Measurements from ENCODE around the gene LIX1L. TPM values are rescaled to one million over a fixed set of nuclear protein-coding genes. Genes with fewer than 3 reads are reported as not detected.

Gene LIX1L
- polyA plus RNA-seq, 3 donors from 2014 or later, result 17.9 to 28.0 (median 20.7) TPM

GRCh38 chr1:145886390-145886789 is 71.4 kb downstream of the LIX1L start:
- no peak overlapping the region for H3K27ac Mint-ChIP-seq
- DNase-seq, result no peak
- peaks cover 0 to 13% (median 12%) of the 10 kb centered on the region in 3 donors for H3K27me3 Mint-ChIP-seq (ENCODE audit: low read depth in 3 of 3)

GRCh38 chr1:145885738-145886287 is 72.0 kb downstream of the LIX1L start, which contains the start of gene ANKRD35:
ANKRD35 (minus strand) TSS chr1:145885866; CDS start chr1:145885758, 108 bp downstream.
- no peaks in the 10 kb centered on the region for H3K36me3 Mint-ChIP-seq
- peaks cover 14 to 23% of the 10 kb centered on the region in 2 donors for H3K4me1 Mint-ChIP-seq
- peak; percentile 81 to 87 (median 85) for DNase-seq
- peaks cover 0 to 13% (median 12%) of the 10 kb centered on the region in 3 donors for H3K27me3 Mint-ChIP-seq (ENCODE audit: low read depth in 3 of 3)
- peak within 1 kb of the TSS; percentile 81 to 88 (median 83) for H3K4me3 Mint-ChIP-seq
- H3K27ac Mint-ChIP-seq, result peak within 1 kb of the TSS in 2 of 6 donors; percentile 50 to 70
- H3K9me3 Mint-ChIP-seq, result no peaks in the 10 kb centered on the region

More at GRCh38 chr1:145886390-145886789, 71.4 kb downstream of the LIX1L start:
- Mint-ChIP-seq H3K4me3 (peak overlapping the region; percentile 81 to 88 (median 83)), H3K4me1 (peaks cover 14 to 23% of the 10 kb centered on the region in 2 donors), H3K9me3 (no peaks in the 10 kb centered on the region), H3K36me3 (no peaks in the 10 kb centered on the region)

DNA sequence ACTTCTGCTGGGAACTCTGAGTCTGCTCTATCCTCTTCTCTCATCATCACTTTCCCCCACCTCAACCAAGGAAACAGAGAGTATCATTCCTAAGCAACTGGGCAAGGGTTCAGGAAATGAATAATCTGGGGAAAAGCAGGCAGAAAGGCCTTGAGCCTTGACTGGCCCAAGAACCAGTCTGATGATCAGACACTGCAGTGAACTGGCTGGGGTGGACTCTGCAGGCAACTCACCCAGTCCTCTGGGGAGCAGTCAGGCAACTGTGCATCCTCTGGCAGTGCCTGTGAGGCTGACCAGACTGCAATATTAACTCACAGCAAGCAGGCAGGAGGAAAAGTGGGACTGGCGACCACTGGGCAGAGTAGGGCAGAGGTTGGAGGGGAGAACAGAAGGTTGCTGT is 73.1 kb downstream of the LIX1L start:
- H3K4me3 Mint-ChIP-seq, result peak overlapping the region; percentile 32 to 88 (median 83)
- H3K27ac Mint-ChIP-seq, result no peak overlapping the region
- H3K4me1 Mint-ChIP-seq, result peaks cover 14 to 23% of the 10 kb centered on the region in 2 donors
- peaks cover 0 to 13% (median 12%) of the 10 kb centered on the region in 3 donors for H3K27me3 Mint-ChIP-seq (ENCODE audit: low read depth in 3 of 3)
- no peaks in the 10 kb centered on the region for H3K36me3 Mint-ChIP-seq
- no peaks in the 10 kb centered on the region for H3K9me3 Mint-ChIP-seq
- no peak for DNase-seq

Other genes with a start within 250 kb of the LIX1L start
- gene CD160, start 238.5 kb downstream of the LIX1L start, polyA plus RNA-seq, result 100 to 1,000 TPM; 382 to 493 (median 435) TPM
- gene RNF115, start 133.9 kb downstream of the LIX1L start, polyA plus RNA-seq, result 1 to 10 TPM; 4.7 to 9.4 (median 8.3) TPM
- 10 to 100 TPM; 34.5 to 56.4 (median 45.6) TPM for gene POLR3C, start 133.8 kb downstream of the LIX1L start, polyA plus RNA-seq
- 1 to 10 TPM in 2 of 3 donors, not detected in 1; 3.8 to 4.1 TPM for gene NUDT17, start 112.4 kb downstream of the LIX1L start, polyA plus RNA-seq
- 10 to 100 TPM in 2 of 3 donors, 1 to 10 TPM in 1; 9.3 to 27.1 (median 10.5) TPM for gene PIAS3, start 98.9 kb downstream of the LIX1L start, polyA plus RNA-seq
- under 1 TPM; 0.40 to 0.93 (median 0.86) TPM for gene ANKRD35, start 72.2 kb downstream of the LIX1L start, polyA plus RNA-seq
- gene ITGA10, start 48.0 kb downstream of the LIX1L start, polyA plus RNA-seq, result not detected
- 10 to 100 TPM; 40.2 to 73.0 (median 56.9) TPM for gene PEX11B, start 39.3 kb downstream of the LIX1L start, polyA plus RNA-seq
- 100 to 1,000 TPM; 175 to 256 (median 194) TPM for gene RBM8A, start 30.5 kb downstream of the LIX1L start, polyA plus RNA-seq
- gene ANKRD34A, start 6.6 kb upstream of the LIX1L start, polyA plus RNA-seq, result under 1 TPM in 2 of 3 donors, not detected in 1; 0.11 to 0.55 TPM
- 100 to 1,000 TPM; 112 to 207 (median 119) TPM for gene POLR3GL, start 6.7 kb upstream of the LIX1L start, polyA plus RNA-seq
- gene TXNIP, start 38.6 kb upstream of the LIX1L start, polyA plus RNA-seq, result 1,000 to 10,000 TPM; 3,408 to 4,367 (median 4,229) TPM
- gene HJV, start 63.7 kb upstream of the LIX1L start, polyA plus RNA-seq, result not detected
- under 1 TPM in 2 of 3 donors, not detected in 1; 0.06 to 0.11 TPM for gene NBPF10, start 186.8 kb upstream of the LIX1L start, polyA plus RNA-seq